ENCODE results near the gene HPS5.

Gene HPS5

GRCh38 chr11:18365741-18366140 lies 43.8 kb upstream of the HPS5 start:
- no peak for DNase-seq (ENCODE audit: low read depth)
- H3K4me3 ChIP-seq (ENCODE audit: control insufficient read depth, low read depth, low read length): no peak overlapping the region
- no peak for TF ChIP-seq CTCF (conservative IDR thresholded peaks at IDR 0.05; ENCODE audit: control insufficient read depth, insufficient read depth, low read depth, low read length)

- no peak overlapping the region for H3K4me3 ChIP-seq (ENCODE audit: control insufficient read depth, low read depth, low read length)
- DNase-seq (ENCODE audit: low read depth): no peak
- no peak for TF ChIP-seq CTCF (conservative IDR thresholded peaks at IDR 0.05; ENCODE audit: control insufficient read depth, insufficient read depth, low read depth, low read length)
Measured at GRCh38 chr11:18364495-18365073, 42.6 kb upstream of the HPS5 start.

GRCh38 chr11:18361154-18361553 lies 39.2 kb upstream of the HPS5 start:
- no peak overlapping the region for H3K4me3 ChIP-seq (ENCODE audit: control insufficient read depth, low read depth, low read length)

GRCh38 chr11:18358646-18359045 lies 36.7 kb upstream of the HPS5 start:
- TF ChIP-seq CTCF (conservative IDR thresholded peaks at IDR 0.05; ENCODE audit: control insufficient read depth, insufficient read depth, low read depth, low read length): no peak
- DNase-seq (ENCODE audit: low read depth): no peak
- H3K4me3 ChIP-seq (ENCODE audit: control insufficient read depth, low read depth, low read length): no peak overlapping the region

More at GRCh38 chr11:18361154-18361553, 39.2 kb upstream of the HPS5 start:
- TF ChIP-seq CTCF (conservative IDR thresholded peaks at IDR 0.05; ENCODE audit: control insufficient read depth, insufficient read depth, low read depth, low read length): no peak
- DNase-seq (ENCODE audit: low read depth): no peak

GRCh38 chr11:18352581-18352980 lies 30.6 kb upstream of the HPS5 start:
- no peak overlapping the region for H3K4me3 ChIP-seq (ENCODE audit: control insufficient read depth, low read depth, low read length)
- peak; percentile 33 for DNase-seq (ENCODE audit: low read depth)
- no peak for TF ChIP-seq CTCF (conservative IDR thresholded peaks at IDR 0.05; ENCODE audit: control insufficient read depth, insufficient read depth, low read depth, low read length)

- no peak overlapping the region for H3K4me3 ChIP-seq (ENCODE audit: control insufficient read depth, low read depth, low read length)
- DNase-seq (ENCODE audit: low read depth): peak; percentile 81
- TF ChIP-seq CTCF (conservative IDR thresholded peaks at IDR 0.05; ENCODE audit: control insufficient read depth, insufficient read depth, low read depth, low read length): no peak
Measured at GRCh38 chr11:18347471-18348125, 25.7 kb upstream of the HPS5 start.

Data from fibroblast of mammary gland (primary cell).